Loucy (cell line): ENCODE measurements around the gene PTPRZ1.

Experiments
- H2AFZ ChIP-seq: fragments of 200-600 bp; sonication (generic); 2 replicates; pipeline ENCODE4 v1.6.0; 2016; ENCODE audit warnings: antibody characterized with exemption, mild to moderate bottlenecking, low read length, moderate library complexity
- H3F3A ChIP-seq: fragments of 200-600 bp; 2 replicates; pipeline ENCODE4 v1.6.0; 2016; ENCODE audit warnings: antibody characterized with exemption, low read depth, mild to moderate bottlenecking
- H3K27me3 ChIP-seq: fragments of 200-600 bp; sonication (generic); 2 replicates; pipeline ENCODE4 v1.6.1; 2014; ENCODE audit warnings: low read length, mild to moderate bottlenecking; ENCODE audit not compliant: insufficient read depth, poor library complexity, severe bottlenecking
- H3K36me3 ChIP-seq: fragments of 200-600 bp; sonication (generic); 2 replicates; pipeline ENCODE4 v1.6.1; 2016; ENCODE audit warnings: low read length; ENCODE audit not compliant: insufficient read depth
- H3K4me1 ChIP-seq: fragments of 200-600 bp; sonication (generic); 2 replicates; pipeline ENCODE4 v1.5.1; 2014; ENCODE audit warnings: low read length, mild to moderate bottlenecking; ENCODE audit not compliant: insufficient read depth, poor library complexity, severe bottlenecking
- H3K4me2 ChIP-seq: fragments of 200-600 bp; sonication (generic); 2 replicates; pipeline ENCODE4 v1.6.0; 2014; ENCODE audit warnings: antibody characterized with exemption, low read length, low read depth, mild to moderate bottlenecking; ENCODE audit not compliant: poor library complexity, severe bottlenecking
- H3K4me3 ChIP-seq: fragments of 200-600 bp; sonication (generic); 2 replicates; pipeline ENCODE4 v1.5.1; 2014; ENCODE audit warnings: low read length, mild to moderate bottlenecking, mixed read lengths; ENCODE audit not compliant: poor library complexity, severe bottlenecking
- H3K79me2 ChIP-seq: fragments of 200-600 bp; sonication (generic); 2 replicates; pipeline ENCODE4 v1.6.1; 2014; ENCODE audit warnings: low read length; ENCODE audit not compliant: insufficient read depth
- H3K9ac ChIP-seq: fragments of 200-600 bp; sonication (generic); 2 replicates; pipeline ENCODE4 v1.6.0; 2014; ENCODE audit warnings: mild to moderate bottlenecking, low read depth, low read length, moderate library complexity; ENCODE audit not compliant: poor library complexity, severe bottlenecking
- H3K9me2 ChIP-seq: fragments of 200-600 bp; sonication (generic); replicated peaks from 2 replicates; pipeline ENCODE4 v1.6.1; 2016; ENCODE audit warnings: low read depth, low read length, mixed read lengths
- H3K9me3 ChIP-seq: fragments of 200-600 bp; sonication (generic); 2 replicates; pipeline ENCODE4 v1.6.1; 2014; ENCODE audit warnings: mild to moderate bottlenecking, antibody characterized with exemption, low read length, low read depth; ENCODE audit not compliant: insufficient read depth
- H4K20me1 ChIP-seq: fragments of 200-600 bp; sonication (generic); 2 replicates; pipeline ENCODE4 v1.6.0; 2014; ENCODE audit warnings: antibody characterized with exemption, low read length, mild to moderate bottlenecking; ENCODE audit not compliant: insufficient read depth, poor library complexity, severe bottlenecking
- CTCF ChIP-seq: fragments of 200-600 bp; sonication (generic); conservative IDR thresholded peaks from 2 replicates; pipeline ENCODE4 v1.5.1; 2014; ENCODE audit warnings: mild to moderate bottlenecking, antibody characterized with exemption, low read length
- EZH2phosphoT487 ChIP-seq: fragments of 200-600 bp; IDR thresholded peaks from 2 replicates; pipeline ENCODE4 v1.6.1; 2018; ENCODE audit warnings: antibody characterized with exemption, mild to moderate bottlenecking, moderate library complexity, borderline replicate concordance

Gene PTPRZ1

GRCh38 chr7:121961089-121961867 is 88.3 kb downstream of the PTPRZ1 start:
- no peak overlapping the region for H3K4me3 ChIP-seq
- H3K4me1 ChIP-seq: no peaks in the 10 kb centered on the region
- no peak overlapping the region for H3K9ac ChIP-seq
- H2AFZ ChIP-seq: no peak overlapping the region
- no peaks in the 10 kb centered on the region for H3K79me2 ChIP-seq
- H3K9me2 ChIP-seq: no peaks in the 10 kb centered on the region
- no peak overlapping the region for H3K4me2 ChIP-seq
- no peaks in the 10 kb centered on the region for H4K20me1 ChIP-seq
- TF ChIP-seq CTCF (no peak), EZH2phosphoT487 (no peak)
- H3K36me3 ChIP-seq: no peaks in the 10 kb centered on the region
- no peaks in the 10 kb centered on the region for H3K9me3 ChIP-seq
- no peaks in the 10 kb centered on the region for H3K27me3 ChIP-seq
- no peaks in the 10 kb centered on the region for H3F3A ChIP-seq

GRCh38 chr7:121966276-121966934 is 93.4 kb downstream of the PTPRZ1 start:
- no peaks in the 10 kb centered on the region for H3K79me2 ChIP-seq
- no peaks in the 10 kb centered on the region for H3K9me2 ChIP-seq
- no peaks in the 10 kb centered on the region for H3K27me3 ChIP-seq
- no peaks in the 10 kb centered on the region for H3F3A ChIP-seq
- TF ChIP-seq EZH2phosphoT487: no peak
- no peak for TF ChIP-seq CTCF
- H3K4me2 ChIP-seq: no peak overlapping the region
- no peak overlapping the region for H2AFZ ChIP-seq
- no peaks in the 10 kb centered on the region for H3K4me1 ChIP-seq
- no peak overlapping the region for H3K4me3 ChIP-seq
- H3K9me3 ChIP-seq: no peaks in the 10 kb centered on the region
- H4K20me1 ChIP-seq: no peaks in the 10 kb centered on the region
- H3K36me3 ChIP-seq: no peaks in the 10 kb centered on the region
- H3K9ac ChIP-seq: no peak overlapping the region

GRCh38 chr7:121966935-121967332 is 94.0 kb downstream of the PTPRZ1 start:
- Histone ChIP-seq H4K20me1 (no peaks in the 10 kb centered on the region), H3K27me3 (no peaks in the 10 kb centered on the region)

More at GRCh38 chr7:121966935-121967332, 94.0 kb downstream of the PTPRZ1 start:
- Histone ChIP-seq H3K4me2 (no peak overlapping the region), H3K4me3 (no peak overlapping the region), H3K4me1 (no peaks in the 10 kb centered on the region), H3K9me3 (no peaks in the 10 kb centered on the region), H3K79me2 (no peaks in the 10 kb centered on the region), H3F3A (no peaks in the 10 kb centered on the region), H3K9ac (no peak overlapping the region), H2AFZ (no peak overlapping the region), H3K36me3 (no peaks in the 10 kb centered on the region), H3K9me2 (no peaks in the 10 kb centered on the region)
- no peak for TF ChIP-seq EZH2phosphoT487
- TF ChIP-seq CTCF: no peak
